BLaER1 (cell line): ENCODE results near the gene AGXT.

Experiments
- H3K27ac ChIP-seq: shearing (Covaris generic); formaldehyde crosslinking; 2 replicates; pipeline ENCODE4 v1.8.1; 2022
- H3K27me3 ChIP-seq: shearing (Covaris generic); formaldehyde crosslinking; 2 replicates; pipeline ENCODE4 v1.8.1; 2022
- H3K36me3 ChIP-seq: shearing (Covaris generic); formaldehyde crosslinking; 2 replicates; pipeline ENCODE4 v1.8.1; 2022
- H3K4me1 ChIP-seq: shearing (Covaris generic); formaldehyde crosslinking; 2 replicates; pipeline ENCODE4 v1.8.1; 2022
- H3K4me2 ChIP-seq: shearing (Covaris generic); formaldehyde crosslinking; 2 replicates; pipeline ENCODE4 v1.8.1; 2022
- H3K4me3 ChIP-seq: shearing (Covaris generic); formaldehyde crosslinking; 2 replicates; pipeline ENCODE4 v1.8.1; 2022
- H3K9ac ChIP-seq: shearing (Covaris generic); formaldehyde crosslinking; 2 replicates; pipeline ENCODE4 v1.8.1; 2022
- H3K9me3 ChIP-seq: shearing (Covaris generic); formaldehyde crosslinking; 2 replicates; pipeline ENCODE4 v1.8.1; 2022
- H4K20me1 ChIP-seq: shearing (Covaris generic); formaldehyde crosslinking; 2 replicates; pipeline ENCODE4 v1.8.1; 2022
- Cebpa-rat ChIP-seq: shearing (Covaris generic); IDR thresholded peaks from 2 replicates; pipeline ENCODE4 v1.8.1; 2022

The AGXT gene

DNA sequence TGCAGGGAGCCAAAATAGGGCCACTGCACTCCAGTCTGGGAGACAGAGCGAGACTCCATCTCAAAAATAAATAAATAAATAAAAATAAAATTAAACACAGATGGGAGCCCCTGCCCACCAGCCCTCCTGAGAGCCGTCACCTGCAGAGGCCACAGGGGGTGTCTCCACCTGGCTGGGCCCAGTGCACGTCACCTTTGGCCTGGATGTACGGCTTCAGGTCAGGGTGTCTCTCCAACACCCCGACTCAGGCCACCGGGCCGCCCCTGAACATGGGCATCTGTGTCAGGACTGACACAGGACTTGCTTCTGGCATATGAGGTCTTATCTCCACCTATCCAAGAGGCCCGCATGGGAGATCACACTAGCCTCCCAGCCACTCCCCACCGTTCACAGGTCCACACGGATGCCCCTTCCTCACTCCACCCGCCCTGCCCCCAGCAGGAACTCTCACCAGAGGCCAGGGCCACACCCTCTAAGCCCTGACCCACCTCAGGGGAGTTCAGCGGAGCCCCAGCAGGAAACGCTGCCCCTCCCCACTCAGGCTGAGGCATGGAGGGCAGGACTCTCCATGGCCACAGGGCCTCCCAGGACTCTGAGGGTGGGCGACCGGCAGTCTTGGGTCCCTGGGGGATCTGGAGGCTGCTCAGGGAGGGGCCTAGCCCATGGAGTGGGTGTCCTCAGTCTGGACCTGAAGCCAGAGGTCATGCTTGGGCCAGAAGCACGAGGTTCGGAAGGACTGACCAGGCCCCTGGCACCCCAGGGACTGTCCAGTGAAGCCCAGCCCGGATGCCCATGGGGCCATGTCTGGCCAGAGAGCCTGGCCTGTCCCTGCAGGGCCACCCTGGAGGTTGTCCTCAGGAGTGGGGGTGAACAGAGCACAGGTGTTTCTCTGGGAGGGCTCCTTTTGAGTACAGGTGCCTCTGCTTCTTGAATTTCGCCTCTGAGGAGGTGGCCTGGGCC, 35.9 kb downstream of the AGXT start:
- Histone ChIP-seq H3K9me3 (no peaks in the 10 kb centered on the region), H4K20me1 (peaks cover 23% of the 10 kb centered on the region), H3K27me3 (no peaks in the 10 kb centered on the region), H3K27ac (peak overlapping the region; percentile 63; the same call in 1 of the 2 replicates), H3K4me3 (peak overlapping the region; percentile 2; the same call in 1 of the 2 replicates), H3K4me1 (peaks cover 60% of the 10 kb centered on the region), H3K36me3 (no peaks in the 10 kb centered on the region), H3K4me2 (peak overlapping the region; percentile 98), H3K9ac (0 out of 2 replicates have a peak overlapping the region, but pooled peaks have one; percentile 26)
- TF ChIP-seq Cebpa-rat: no peak

GRCh38 chr2:240905176-240905781, 36.7 kb downstream of the AGXT start:
- Histone ChIP-seq H3K4me2 (peak overlapping the region; percentile 98), H3K27ac (peak overlapping the region; percentile 63; the same call in 1 of the 2 replicates), H4K20me1 (peaks cover 23% of the 10 kb centered on the region), H3K27me3 (no peaks in the 10 kb centered on the region), H3K4me1 (peaks cover 65% of the 10 kb centered on the region), H3K9ac (no peak overlapping the region), H3K4me3 (peak overlapping the region; percentile 2; the same call in 1 of the 2 replicates), H3K36me3 (no peaks in the 10 kb centered on the region), H3K9me3 (no peaks in the 10 kb centered on the region)
- TF ChIP-seq Cebpa-rat: no peak

GRCh38 chr2:240906141-240906910, 37.7 kb downstream of the AGXT start, which contains the start of gene CROCC2:
Gene CROCC2 (plus strand): TSS chr2:240906336. CDS start chr2:240906514, 178 bp downstream.
- H3K4me2 ChIP-seq: peak within 1 kb of the TSS; percentile 98
- peaks cover 69% of the 10 kb centered on the region for H3K4me1 ChIP-seq
- no peak within 1 kb of the TSS for H3K9ac ChIP-seq
- peak within 1 kb of the TSS; percentile 2; the same call in 1 of the 2 replicates for H3K4me3 ChIP-seq
- no peaks in the 10 kb centered on the region for H3K36me3 ChIP-seq
- TF ChIP-seq Cebpa-rat: no peak
- H3K9me3 ChIP-seq: no peaks in the 10 kb centered on the region
- H3K27ac ChIP-seq: peak within 1 kb of the TSS; percentile 63; the same call in 1 of the 2 replicates
- peaks cover 23% of the 10 kb centered on the region for H4K20me1 ChIP-seq
- no peaks in the 10 kb centered on the region for H3K27me3 ChIP-seq

- no peaks in the 10 kb centered on the region for H3K36me3 ChIP-seq
- no peaks in the 10 kb centered on the region for H3K9me3 ChIP-seq
- no peaks in the 10 kb centered on the region for H3K27me3 ChIP-seq
- peak overlapping the region; percentile 98 for H3K4me2 ChIP-seq
- H3K27ac ChIP-seq: no peak overlapping the region
- TF ChIP-seq Cebpa-rat: no peak
- H3K4me3 ChIP-seq: no peak overlapping the region
- H3K4me1 ChIP-seq: peaks cover 67% of the 10 kb centered on the region
- H3K9ac ChIP-seq: no peak overlapping the region
- H4K20me1 ChIP-seq: peaks cover 23% of the 10 kb centered on the region
Measured at GRCh38 chr2:240906911-240907590, 38.4 kb downstream of the AGXT start.

GRCh38 chr2:240909216-240909974, 40.8 kb downstream of the AGXT start:
- Histone ChIP-seq H3K27ac (no peak overlapping the region), H3K4me1 (peaks cover 59% of the 10 kb centered on the region)
- TF ChIP-seq Cebpa-rat: no peak

GRCh38 chr2:240911641-240912265, 43.1 kb downstream of the AGXT start:
- no peak overlapping the region for H3K4me3 ChIP-seq
- no peaks in the 10 kb centered on the region for H3K9me3 ChIP-seq
- H3K4me2 ChIP-seq: no peak overlapping the region
- H3K9ac ChIP-seq: 0 out of 2 replicates have a peak overlapping the region, but pooled peaks have one; percentile 15
- no peaks in the 10 kb centered on the region for H3K27me3 ChIP-seq
- H4K20me1 ChIP-seq: no peaks in the 10 kb centered on the region
- TF ChIP-seq Cebpa-rat: no peak
- H3K27ac ChIP-seq: no peak overlapping the region
- peaks cover 54% of the 10 kb centered on the region for H3K4me1 ChIP-seq
- no peaks in the 10 kb centered on the region for H3K36me3 ChIP-seq

More at GRCh38 chr2:240909216-240909974, 40.8 kb downstream of the AGXT start:
- H3K9ac ChIP-seq: no peak overlapping the region
- H3K27me3 ChIP-seq: no peaks in the 10 kb centered on the region
- H3K4me3 ChIP-seq: no peak overlapping the region
- no peaks in the 10 kb centered on the region for H3K9me3 ChIP-seq
- no peaks in the 10 kb centered on the region for H3K36me3 ChIP-seq
- H3K4me2 ChIP-seq: no peak overlapping the region
- peaks cover 23% of the 10 kb centered on the region for H4K20me1 ChIP-seq

DNA sequence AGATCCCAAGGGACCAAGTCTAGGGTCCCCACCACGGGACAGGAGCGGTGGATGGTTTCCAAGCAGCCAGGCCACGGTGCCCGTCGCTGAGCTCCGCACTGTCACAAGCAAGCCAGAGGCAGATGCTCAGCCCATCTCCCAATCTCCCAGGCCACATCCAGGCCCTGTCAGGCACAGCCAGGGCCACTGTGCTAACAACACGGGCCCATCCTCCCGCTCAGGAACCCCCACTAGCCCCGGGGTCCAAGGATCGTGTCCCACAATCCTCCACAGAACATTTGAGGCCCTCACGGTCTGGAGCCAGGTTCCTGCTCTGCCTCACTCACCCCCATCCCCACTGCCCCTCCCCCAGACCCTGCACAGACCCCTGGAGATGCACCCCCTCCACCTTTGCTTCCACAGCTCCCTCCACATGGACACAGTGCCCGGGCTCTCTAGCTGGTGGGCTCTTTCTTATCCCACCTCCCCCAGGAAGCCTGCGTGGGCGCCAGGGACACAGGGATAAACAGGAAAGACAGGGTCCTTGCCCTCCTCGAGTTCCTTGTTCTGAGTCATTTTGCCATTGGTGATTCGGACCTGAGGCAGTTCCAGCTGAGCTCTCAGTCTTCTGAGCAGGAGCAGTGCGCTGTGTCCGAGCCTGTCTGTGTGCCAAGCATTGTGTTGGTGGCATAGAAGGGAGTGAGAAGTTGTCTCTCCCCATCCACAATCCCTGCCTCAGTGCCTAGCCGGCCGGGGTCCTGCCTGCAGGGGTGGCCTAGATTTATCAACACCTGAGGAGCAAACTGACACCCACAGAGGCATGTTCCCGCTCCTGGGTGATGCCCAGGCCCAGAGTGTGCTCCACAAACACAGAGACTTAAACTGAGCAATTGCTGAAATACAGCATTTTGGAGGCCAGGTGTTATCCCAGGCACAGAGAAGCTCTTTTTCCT, 44.5 kb downstream of the AGXT start:
- no peak for TF ChIP-seq Cebpa-rat
- Histone ChIP-seq H3K27ac (no peak overlapping the region), H3K9ac (0 out of 2 replicates have a peak overlapping the region, but pooled peaks have one; percentile 15), H3K27me3 (no peaks in the 10 kb centered on the region), H3K4me3 (no peak overlapping the region), H3K9me3 (no peaks in the 10 kb centered on the region), H4K20me1 (no peaks in the 10 kb centered on the region), H3K4me1 (peaks cover 61% of the 10 kb centered on the region), H3K36me3 (no peaks in the 10 kb centered on the region), H3K4me2 (peak overlapping the region; percentile 41)
